ENCODE data around the gene APLP1.
A peak's percentile ranks its signal among the peaks of the same experiment; 100 is the strongest.

DNA sequence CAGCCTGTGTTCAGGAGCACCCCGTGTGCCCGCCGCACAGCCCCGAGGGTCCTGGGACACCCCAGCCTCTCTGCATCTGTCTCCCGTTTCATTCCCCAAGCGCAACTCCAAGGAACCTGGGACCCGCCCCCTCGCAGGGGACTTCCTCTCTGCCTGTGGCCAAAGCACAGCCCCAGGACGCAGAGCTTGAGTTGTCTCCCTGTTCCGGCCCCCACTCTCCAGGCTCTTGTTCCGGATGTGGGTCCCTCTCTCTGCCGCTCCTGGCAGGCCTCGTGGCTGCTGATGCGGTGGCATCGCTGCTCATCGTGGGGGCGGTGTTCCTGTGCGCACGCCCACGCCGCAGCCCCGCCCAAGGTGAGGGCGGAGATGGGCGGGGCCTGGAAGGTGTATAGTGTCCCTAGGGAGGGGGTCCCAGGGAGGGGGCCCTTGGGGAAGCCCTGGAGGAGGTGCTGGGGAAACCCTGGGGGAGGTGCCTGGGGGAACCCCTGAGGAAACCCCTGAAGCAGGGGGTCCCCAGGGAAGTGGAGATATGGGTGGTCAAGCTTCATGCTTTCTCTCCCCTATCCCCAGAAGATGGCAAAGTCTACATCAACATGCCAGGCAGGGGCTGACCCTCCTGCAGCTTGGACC is 35.3 kb downstream of the APLP1 start:
- TF ChIP-seq POLR2A (IDR thresholded peaks at IDR 0.05) (peak; percentile 51), CTCF (IDR thresholded peaks at IDR 0.05) (no peak)

Measured in right lobe of liver (tissue), 4 donors.